ENCODE measurements around the gene CARHSP1. TPM values are rescaled to one million over a fixed set of nuclear protein-coding genes. Genes with fewer than 3 reads are reported as not detected.

Gene CARHSP1
- total RNA-seq, 3 donors from 2014 or later (not counting 1 experiment from before 2014, with no cell fraction given) = 59.0 to 70.0 (median 60.1) TPM

DNA sequence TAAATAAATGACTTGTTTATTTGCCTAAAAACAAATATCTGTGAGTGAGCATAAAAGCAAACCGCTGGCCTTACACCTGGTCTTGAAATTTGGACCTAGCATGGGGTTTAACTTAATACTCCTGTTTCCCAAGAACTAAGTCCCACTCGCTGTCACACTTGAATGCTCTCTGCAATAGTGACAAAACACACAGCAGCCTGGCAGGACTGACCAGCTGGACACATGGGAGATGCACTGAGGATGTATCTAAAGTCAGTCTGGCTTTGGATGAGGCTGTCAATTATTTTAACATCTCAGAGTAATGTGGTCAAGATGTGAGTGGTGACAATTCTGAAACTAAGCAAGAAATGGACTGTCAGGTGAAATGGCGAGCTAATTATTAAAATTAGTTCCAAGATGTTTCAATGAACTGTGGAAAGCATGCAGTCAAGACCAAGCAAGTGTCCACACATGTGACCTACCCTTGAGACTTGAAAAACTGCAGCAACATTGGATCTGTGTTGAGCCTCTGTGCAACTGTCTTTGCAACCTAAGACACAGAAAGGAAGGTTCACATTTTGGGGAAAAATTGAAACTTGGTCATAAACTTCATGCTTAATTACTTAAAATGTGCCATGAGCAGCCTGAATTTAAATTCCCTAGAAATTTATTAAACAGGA is 30.0 kb upstream of the CARHSP1 start:
- no peak overlapping the region for H3K27ac ChIP-seq (ENCODE audit: low read length)
- intact Hi-C loops (cut with micrococcal nuclease) = loop anchor here (10.0 kb wide), 1 partner anchor 236 kb away; no protein-coding TSS in a partner anchor
- no peak overlapping the region for H3K27ac Mint-ChIP-seq
- H3K36me3 Mint-ChIP-seq = peaks cover 30% of the 10 kb centered on the region
- TF ChIP-seq, protein P1, sequence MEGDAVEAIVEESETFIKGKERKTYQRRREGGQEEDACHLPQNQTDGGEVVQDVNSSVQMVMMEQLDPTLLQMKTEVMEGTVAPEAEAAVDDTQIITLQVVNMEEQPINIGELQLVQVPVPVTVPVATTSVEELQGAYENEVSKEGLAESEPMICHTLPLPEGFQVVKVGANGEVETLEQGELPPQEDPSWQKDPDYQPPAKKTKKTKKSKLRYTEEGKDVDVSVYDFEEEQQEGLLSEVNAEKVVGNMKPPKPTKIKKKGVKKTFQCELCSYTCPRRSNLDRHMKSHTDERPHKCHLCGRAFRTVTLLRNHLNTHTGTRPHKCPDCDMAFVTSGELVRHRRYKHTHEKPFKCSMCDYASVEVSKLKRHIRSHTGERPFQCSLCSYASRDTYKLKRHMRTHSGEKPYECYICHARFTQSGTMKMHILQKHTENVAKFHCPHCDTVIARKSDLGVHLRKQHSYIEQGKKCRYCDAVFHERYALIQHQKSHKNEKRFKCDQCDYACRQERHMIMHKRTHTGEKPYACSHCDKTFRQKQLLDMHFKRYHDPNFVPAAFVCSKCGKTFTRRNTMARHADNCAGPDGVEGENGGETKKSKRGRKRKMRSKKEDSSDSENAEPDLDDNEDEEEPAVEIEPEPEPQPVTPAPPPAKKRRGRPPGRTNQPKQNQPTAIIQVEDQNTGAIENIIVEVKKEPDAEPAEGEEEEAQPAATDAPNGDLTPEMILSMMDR (IDR thresholded peaks at IDR 0.05) = no peak
- no peak overlapping the region for H3K4me3 Mint-ChIP-seq
- 95% methylated on average over 3 of the region's 3 CpGs for WGBS (ENCODE audit: insufficient coverage)
- H3K27me3 Mint-ChIP-seq (ENCODE audit: low read depth in 2 of 2) = no peaks in the 10 kb centered on the region
- DNase-seq (no peak), ATAC-seq (no peak)
- peaks cover 92% of the 10 kb centered on the region for H3K36me3 ChIP-seq (ENCODE audit: control insufficient read depth, insufficient read depth, low read length)
- H3K4me1 ChIP-seq (ENCODE audit: control insufficient read depth, insufficient read depth, low read length) = no peaks in the 10 kb centered on the region
- no peak overlapping the region for H3K4me3 ChIP-seq (ENCODE audit: low read length)
- no peaks in the 10 kb centered on the region for H3K27me3 ChIP-seq (ENCODE audit: control insufficient read depth, insufficient read depth, low read length)
- no peaks in the 10 kb centered on the region for H3K9me3 ChIP-seq (ENCODE audit: control insufficient read depth, insufficient read depth, low read length)
- no peaks in the 10 kb centered on the region for H3K9me3 Mint-ChIP-seq
- H3K4me1 Mint-ChIP-seq = no peaks in the 10 kb centered on the region

DNA sequence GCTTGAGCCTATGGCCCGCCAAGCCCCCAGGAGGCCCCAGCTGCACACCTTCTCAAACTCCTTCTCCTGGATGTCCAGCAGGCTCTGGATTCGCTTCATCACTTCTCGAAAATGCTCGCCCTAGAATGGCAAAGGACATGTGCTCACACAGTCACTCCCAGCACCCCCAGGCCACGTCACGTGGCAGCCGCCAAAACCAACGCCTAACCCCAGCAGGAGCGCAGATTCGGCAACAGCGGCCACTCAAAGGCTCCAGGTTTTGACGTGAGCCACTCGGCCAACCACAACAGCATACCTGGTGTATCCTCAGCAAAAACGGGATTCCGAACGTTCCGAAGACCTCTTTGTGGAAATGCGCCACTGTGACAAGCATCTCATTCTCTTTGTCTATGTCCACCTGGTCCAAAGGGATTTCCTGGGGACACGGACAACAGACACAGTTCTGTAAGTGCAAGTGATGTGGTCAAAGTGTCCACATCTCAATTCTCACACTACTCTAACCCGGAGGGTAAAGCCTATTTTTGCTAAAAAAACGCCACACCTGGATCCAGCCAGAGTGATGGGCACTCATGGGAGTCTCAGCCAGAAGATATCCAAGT is 26.0 kb upstream of the CARHSP1 start:
- H3K4me1 Mint-ChIP-seq = peaks cover 0 to 8% of the 10 kb centered on the region in 2 donors
- no peaks in the 10 kb centered on the region for H3K9me3 Mint-ChIP-seq
- H3K4me3 Mint-ChIP-seq = peak overlapping the region; percentile 13
- intact Hi-C loops (cut with micrococcal nuclease) = loop anchor here (10.0 kb wide), 1 partner anchor 240 kb away; no protein-coding TSS in a partner anchor
- TF ChIP-seq, protein P1 (IDR thresholded peaks at IDR 0.05) = no peak
- Histone ChIP-seq H3K4me3 (ENCODE audit: low read length) (no peak overlapping the region), H3K4me1 (ENCODE audit: control insufficient read depth, insufficient read depth, low read length) (peaks cover 10% of the 10 kb centered on the region), H3K27ac (ENCODE audit: low read length) (no peak overlapping the region), H3K27me3 (ENCODE audit: control insufficient read depth, insufficient read depth, low read length) (no peaks in the 10 kb centered on the region), H3K36me3 (ENCODE audit: control insufficient read depth, insufficient read depth, low read length) (peaks cover 77% of the 10 kb centered on the region), H3K9me3 (ENCODE audit: control insufficient read depth, insufficient read depth, low read length) (no peaks in the 10 kb centered on the region)
- DNase-seq (no peak), ATAC-seq (no peak)
- no peaks in the 10 kb centered on the region for H3K27me3 Mint-ChIP-seq (ENCODE audit: low read depth in 2 of 2)
- peak overlapping the region in 1 of 2 donors; percentile 75 for H3K27ac Mint-ChIP-seq
- WGBS (ENCODE audit: insufficient coverage) = 97% methylated on average over 21 of the region's 21 CpGs
- peaks cover 26% of the 10 kb centered on the region for H3K36me3 Mint-ChIP-seq

DNA sequence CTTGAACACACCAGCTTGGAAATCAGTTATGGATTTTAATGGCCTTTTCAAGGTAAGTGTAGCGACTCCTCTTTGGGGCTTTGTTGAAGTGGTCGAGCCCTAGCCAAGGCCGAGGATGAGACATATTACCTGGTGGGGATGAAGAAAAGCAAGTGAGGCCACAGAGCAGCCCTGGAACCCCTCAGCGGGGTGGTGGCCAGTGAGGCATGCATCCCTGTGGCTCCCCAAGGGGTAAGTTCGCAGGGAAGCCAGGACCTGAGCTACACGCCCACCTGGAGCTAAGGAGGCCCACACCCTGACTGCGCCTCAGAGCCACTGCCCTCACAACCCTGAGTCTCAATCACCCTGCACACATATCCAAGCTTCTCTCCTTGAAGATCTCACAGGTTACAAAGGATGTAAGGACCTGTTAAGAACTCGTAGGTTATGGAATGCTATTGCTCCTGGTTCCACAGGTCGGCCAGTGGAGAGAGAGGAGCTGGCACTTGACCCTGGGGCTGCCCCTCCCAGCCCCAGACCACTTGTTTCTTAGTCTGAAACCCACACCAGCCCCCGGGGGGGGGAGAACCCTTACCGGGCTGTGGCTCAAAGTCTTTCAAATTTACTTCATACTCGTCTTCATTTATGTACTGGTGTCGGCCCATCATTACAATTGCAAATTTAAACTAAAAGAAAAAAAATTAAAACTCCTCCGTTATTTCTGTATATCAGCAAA is 25.3 kb upstream of the CARHSP1 start:
- WGBS (ENCODE audit: insufficient coverage) = 86% methylated on average over 14 of the region's 14 CpGs
- DNase-seq (no peak), ATAC-seq (no peak)
- Histone ChIP-seq H3K36me3 (ENCODE audit: control insufficient read depth, insufficient read depth, low read length) (peaks cover 72% of the 10 kb centered on the region), H3K27ac (ENCODE audit: low read length) (no peak overlapping the region), H3K4me1 (ENCODE audit: control insufficient read depth, insufficient read depth, low read length) (peaks cover 10% of the 10 kb centered on the region), H3K9me3 (ENCODE audit: control insufficient read depth, insufficient read depth, low read length) (no peaks in the 10 kb centered on the region), H3K4me3 (ENCODE audit: low read length) (no peak overlapping the region), H3K27me3 (ENCODE audit: control insufficient read depth, insufficient read depth, low read length) (no peaks in the 10 kb centered on the region)
- peaks cover 26% of the 10 kb centered on the region for H3K36me3 Mint-ChIP-seq
- no peaks in the 10 kb centered on the region for H3K27me3 Mint-ChIP-seq (ENCODE audit: low read depth in 2 of 2)
- intact Hi-C loops (cut with micrococcal nuclease) = loop anchor here (10.0 kb wide), 1 partner anchor 241 kb away; no protein-coding TSS in a partner anchor
- H3K4me1 Mint-ChIP-seq = peaks cover 0 to 8% of the 10 kb centered on the region in 2 donors
- TF ChIP-seq, protein P1 (IDR thresholded peaks at IDR 0.05) = no peak
- peak overlapping the region; percentile 13 for H3K4me3 Mint-ChIP-seq
- peak overlapping the region; percentile 64 to 75 for H3K27ac Mint-ChIP-seq
- no peaks in the 10 kb centered on the region for H3K9me3 Mint-ChIP-seq

Measured in natural killer cell (primary cell).